SIG-M5 treated with dmso at 0.1 percent for 504 hours (cell line): ENCODE data around the gene GBE1.
A peak's percentile ranks its signal among the peaks of the same experiment; 100 is the strongest.
"Not testable (repeated sequence)": the region's sequence is repeated elsewhere in the genome, so short reads cannot be mapped to it uniquely, and the experiment has no call there.

Experiments used
- DNase-seq: peaks from one replicate; lab custom pipeline; 2025; ENCODE audit not compliant: unreplicated experiment; lab: John Stamatoyannopoulos, UW

Gene GBE1

GRCh38 chr3:81753416-81754027, 7.9 kb downstream of the GBE1 start:
- no peak for DNase-seq

DNA sequence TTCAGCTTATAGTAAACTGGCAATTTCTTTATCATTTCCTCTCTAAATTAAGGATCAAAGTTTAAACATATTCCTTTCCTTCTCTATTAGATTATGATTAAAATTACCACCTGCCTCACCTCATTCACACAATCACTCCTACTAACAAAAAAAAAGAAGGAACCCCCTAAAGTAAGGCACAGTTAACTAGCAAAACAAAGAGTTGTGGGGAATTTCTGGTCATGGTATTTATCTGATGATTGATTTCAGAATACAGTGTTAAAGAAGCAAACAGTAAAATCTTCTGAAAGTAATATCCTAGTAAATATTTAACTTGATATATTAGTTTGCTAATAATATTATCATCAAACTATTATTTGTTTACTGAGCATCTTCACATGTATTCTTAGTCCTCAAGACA, 8.8 kb downstream of the GBE1 start:
- DNase-seq: no peak

DNA sequence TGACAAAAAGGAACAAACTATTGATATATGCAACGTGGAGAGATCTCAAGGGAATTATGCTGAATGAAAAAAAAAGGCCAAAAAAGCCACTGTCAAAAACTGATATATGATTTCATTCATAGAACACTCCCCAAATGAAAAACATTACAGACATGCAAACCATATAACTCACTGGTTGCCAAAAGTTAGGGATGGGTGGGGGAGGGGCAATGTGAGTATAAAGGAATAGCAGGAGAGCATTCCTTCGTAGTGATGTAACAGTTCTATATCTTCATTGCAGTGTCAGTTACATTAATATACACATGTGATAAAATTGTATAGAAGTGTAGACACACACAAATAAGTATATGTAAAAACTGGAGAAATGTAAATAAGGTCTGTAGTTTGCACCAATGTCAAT, 12.2 kb downstream of the GBE1 start:
- DNase-seq: no peak

DNA sequence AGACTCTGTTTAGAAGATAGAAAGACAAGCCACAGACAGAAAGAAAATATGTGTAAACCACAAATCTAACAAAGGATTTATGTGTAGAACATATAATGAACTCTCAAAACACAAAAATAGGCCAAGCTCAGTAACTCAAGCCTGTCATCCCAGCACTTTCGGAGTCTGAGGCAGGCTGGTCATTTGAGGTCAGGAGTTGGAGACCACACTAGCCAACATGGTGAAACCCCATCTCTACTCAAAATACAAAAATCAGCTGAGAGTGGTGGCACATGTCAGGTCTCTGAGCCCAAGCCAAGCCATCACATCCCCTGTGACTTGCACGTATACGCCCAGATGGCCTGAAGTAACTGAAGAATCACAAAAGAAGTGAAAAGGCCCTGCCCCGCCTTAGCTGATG, 14.2 kb downstream of the GBE1 start:
- DNase-seq: not testable (repeated sequence)

- peak; percentile 41 for DNase-seq
Measured at GRCh38 chr3:81744366-81744765, 17.1 kb downstream of the GBE1 start.

DNA sequence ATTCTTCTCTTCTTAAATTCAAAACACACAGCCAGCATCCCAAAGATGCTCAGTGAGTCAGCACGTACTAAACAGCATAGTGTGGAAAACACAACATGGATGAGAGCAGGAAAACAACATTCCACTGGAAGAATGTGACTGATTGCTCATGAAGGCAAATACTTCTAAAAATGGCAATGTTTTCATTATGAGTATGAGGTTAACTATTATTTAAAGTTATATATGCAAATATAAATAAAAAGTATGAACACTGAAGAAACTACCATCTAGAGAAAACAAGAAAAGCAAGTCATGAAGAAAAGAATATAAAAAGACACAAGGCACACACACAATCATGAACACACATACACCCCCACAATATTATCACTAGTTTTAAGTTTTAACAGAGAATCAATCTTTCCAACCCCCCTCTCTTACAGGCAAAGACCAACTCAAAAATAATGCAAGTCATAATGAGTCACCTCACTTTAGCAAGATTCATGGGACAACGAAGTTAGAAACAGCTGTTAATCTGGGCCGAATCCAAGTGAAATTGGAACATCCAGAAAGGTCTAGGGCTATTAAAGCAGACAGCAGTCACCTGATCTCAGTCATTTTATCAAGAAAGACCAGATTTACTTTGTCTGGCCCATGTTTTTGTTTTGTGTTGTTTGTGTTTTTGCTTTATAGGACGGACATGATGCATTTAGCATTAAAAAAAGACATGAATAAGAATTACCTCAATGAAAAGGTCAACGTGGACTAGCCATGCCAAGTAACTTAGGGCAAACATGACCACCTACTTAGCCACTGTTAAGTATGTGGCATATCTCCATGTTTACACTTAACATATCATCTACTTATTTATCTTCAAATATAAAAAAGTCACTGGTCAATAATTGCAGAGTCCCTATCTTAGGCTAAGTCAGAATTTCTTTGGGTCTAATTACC, 18.1 kb downstream of the GBE1 start:
- DNase-seq: peak; percentile 31

DNA sequence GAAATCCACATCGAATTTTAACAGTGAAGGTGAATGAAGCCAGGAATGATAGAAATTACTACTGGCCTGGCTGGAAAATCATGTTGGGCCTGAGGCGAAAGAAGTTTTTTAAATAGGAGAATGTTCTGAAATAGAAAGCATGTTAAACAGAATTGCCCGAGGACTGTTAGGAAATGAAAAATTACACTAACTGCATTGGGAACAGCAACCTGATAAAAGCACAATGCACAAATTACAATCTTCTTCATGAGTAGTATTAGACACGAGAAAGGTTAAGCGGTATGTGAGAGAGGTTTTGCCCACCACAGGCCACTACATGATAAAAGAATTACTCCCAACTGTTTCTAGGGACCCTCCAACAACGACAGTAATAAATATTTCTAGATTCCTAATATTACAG, 18.9 kb downstream of the GBE1 start:
- DNase-seq: no peak

DNA sequence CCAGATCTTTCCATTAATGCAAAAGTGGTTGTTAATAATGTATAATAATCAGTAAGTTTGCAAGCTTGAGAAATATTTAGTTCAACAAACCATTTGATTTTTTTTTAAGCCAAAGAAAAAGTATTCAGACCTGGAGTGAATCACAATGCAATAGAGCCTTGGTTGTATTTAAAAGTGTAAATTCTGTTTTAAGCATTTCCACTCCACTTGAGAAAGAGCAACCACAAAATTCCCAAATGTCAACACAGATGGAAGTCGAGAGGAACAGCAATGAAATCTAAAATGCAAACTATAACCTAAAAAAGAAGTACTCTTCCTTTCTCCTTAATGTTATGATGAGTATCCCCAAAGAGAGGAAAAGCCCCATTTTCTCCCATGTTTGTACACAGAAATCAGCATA, 20.2 kb downstream of the GBE1 start:
- DNase-seq: no peak

DNA sequence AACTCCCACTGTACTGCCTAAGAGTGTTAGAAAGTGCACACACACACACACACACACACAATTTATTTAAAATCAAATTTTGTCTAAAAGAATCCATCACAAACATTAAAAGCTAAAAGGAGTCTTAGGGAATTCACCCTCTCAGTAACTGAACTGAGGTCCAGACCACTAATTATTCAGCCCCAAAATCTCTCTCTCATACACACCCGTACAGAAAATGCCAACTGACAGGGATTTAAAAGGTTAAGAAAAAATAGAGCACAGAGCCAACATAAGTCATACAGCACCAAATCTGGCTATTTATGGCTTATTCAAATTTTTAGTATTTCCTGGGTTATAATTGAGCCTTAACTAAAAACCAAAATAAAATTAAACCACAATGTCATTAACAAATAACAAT, 20.7 kb downstream of the GBE1 start:
- no peak for DNase-seq

GRCh38 chr3:81735334-81735733, 26.1 kb downstream of the GBE1 start:
- no peak for DNase-seq

DNA sequence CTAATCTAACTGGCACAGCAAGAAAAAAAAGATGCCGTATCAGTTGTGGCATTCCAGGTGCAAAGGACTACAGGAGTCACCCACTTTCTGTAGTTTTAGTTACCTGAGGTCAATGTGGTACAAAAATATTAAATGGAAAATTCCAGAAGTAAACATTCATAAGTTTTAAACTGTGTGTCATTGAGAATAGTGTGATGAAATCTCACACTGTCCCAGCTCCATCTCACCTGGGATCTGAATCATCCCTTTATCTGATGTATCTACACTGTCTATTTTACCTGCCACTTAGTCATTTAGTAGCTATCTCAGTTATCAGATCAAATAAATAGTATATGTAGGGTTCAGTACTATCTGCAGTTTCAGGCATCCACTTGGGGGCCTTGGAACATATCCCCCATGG, 26.7 kb downstream of the GBE1 start:
- DNase-seq: no peak

DNA sequence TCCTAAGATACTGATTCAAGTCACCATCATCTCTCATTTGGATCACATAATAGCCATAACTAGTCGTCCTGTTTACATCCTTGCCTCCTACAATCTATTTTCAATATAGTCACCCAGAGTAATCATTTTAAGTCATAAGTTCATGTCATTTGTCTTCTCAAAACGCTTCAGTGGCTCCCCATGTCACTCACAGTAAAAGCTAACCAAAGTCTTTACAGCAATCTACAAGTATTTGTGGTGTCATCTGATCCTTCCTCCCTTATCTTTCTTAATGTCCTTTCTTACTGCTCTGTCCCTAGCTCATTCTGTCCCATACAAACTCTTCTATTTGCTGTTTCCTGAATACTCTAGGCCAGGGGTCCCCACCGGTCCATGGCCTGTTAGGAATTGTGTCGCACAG, 28.8 kb downstream of the GBE1 start:
- DNase-seq: no peak

GRCh38 chr3:81728766-81729544, 32.5 kb downstream of the GBE1 start:
- no peak for DNase-seq

- DNase-seq: no peak
Measured at GRCh38 chr3:81726735-81727134, 34.7 kb downstream of the GBE1 start.

DNA sequence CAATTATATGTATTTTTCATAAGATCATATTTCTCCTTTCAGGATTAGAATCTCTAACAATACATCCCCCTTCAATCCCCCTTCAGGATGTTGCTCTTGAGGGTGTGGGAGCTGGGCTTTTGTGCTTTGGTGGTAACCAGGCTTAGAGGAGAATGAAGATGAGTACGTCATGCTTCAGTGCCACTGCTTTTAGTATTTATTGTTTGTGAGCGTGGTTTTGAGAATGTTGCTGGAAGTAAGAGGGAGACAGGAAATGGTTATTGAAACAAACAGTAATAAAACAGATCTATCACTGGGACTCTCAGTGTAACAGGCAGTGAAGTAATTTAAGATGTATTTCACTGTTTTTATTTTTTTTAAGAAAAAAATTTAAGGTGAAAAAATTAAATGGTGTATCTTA, 35.3 kb downstream of the GBE1 start:
- DNase-seq: no peak

- no peak for DNase-seq
Measured at GRCh38 chr3:81723732-81724313, 37.6 kb downstream of the GBE1 start.

DNA sequence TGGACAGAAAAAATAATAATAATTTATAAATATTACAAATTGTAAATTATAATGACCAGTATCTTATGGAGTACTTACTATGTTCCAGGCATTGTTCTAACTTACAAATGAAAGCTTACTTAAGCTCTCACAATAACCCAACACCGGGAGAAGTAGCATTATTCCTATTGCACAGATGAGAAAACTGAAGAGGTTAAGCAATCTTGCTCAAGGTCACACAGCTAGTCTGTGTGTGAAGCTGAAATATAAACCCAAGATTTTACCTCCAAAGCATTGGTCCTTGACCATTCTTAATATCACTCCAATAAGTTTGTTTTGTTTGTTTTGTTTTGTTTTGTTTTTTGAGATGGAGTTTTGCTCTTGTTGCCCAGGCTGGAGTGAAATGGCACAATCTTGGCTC, 43.1 kb downstream of the GBE1 start:
- no peak for DNase-seq

- DNase-seq: peak; percentile 6
Measured at GRCh38 chr3:81716870-81717509, 44.5 kb downstream of the GBE1 start.

DNA sequence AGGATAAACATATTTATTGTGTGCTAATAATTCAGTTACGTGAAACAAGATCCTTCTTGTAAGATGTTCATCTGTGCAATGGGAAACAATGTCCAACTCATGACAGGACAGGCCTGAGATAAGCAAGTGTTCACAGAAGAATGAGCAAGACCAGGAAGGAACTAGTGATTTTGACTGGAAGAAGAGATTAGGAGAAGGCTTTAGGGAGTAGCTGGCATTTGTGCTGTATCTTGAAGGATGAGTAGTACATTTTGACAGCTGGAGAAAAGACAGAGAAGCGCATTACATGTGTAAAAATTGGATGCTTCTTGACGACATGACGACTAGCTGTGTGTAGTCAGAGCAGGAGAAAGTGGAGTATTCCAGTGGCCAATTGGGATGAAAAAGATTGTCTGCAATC, 48.4 kb downstream of the GBE1 start:
- no peak for DNase-seq

DNA sequence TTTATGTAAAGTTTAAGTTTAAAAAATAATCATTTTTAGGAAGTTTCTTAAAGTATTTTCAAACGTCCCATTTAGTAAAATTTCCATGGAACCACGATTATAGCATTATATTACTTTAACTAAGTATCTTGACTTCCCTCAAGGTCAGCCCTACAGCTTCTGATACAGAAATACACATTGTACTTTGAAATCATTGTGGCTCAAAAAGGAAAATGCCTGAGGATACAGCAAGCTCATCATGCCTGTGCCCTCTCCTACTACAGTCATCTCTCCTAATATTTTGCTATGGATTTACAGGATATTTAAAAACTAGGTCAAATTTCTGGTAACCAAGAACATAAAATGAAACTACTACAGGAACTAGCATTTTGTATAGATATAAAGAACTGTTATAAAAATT, 51.8 kb downstream of the GBE1 start:
- DNase-seq: no peak

- peak; percentile 43 for DNase-seq
Measured at GRCh38 chr3:81707996-81708395, 53.4 kb downstream of the GBE1 start.
